GM12801 (cell line): ENCODE measurements around the gene TSPAN33.

Experiments used
- CTCF ChIP-seq: IDR thresholded peaks from one replicate; pipeline ENCODE4 v1.5.1; 2011; ENCODE audit warnings: control low read depth; ENCODE audit not compliant: insufficient read length; ENCODE audit errors: extremely low read depth

TSPAN33 gene

GRCh38 chr7:129169171-129169671 is 24.7 kb downstream of the TSPAN33 start:
- TF ChIP-seq CTCF: no peak

GRCh38 chr7:129169686-129170440 is 25.4 kb downstream of the TSPAN33 start:
- TF ChIP-seq CTCF: no peak

GRCh38 chr7:129170441-129171021 is 26.0 kb downstream of the TSPAN33 start:
- no peak for TF ChIP-seq CTCF

GRCh38 chr7:129176916-129177710 is 32.6 kb downstream of the TSPAN33 start:
- TF ChIP-seq CTCF: no peak

- no peak for TF ChIP-seq CTCF
These were observed 40.6 kb downstream of the TSPAN33 start for GRCh38 chr7:129184981-129185670.

- no peak for TF ChIP-seq CTCF
These were observed 42.3 kb downstream of the TSPAN33 start for GRCh38 chr7:129186749-129187260.
